ENCODE measurements around the gene DHFR.

DHFR gene

DNA sequence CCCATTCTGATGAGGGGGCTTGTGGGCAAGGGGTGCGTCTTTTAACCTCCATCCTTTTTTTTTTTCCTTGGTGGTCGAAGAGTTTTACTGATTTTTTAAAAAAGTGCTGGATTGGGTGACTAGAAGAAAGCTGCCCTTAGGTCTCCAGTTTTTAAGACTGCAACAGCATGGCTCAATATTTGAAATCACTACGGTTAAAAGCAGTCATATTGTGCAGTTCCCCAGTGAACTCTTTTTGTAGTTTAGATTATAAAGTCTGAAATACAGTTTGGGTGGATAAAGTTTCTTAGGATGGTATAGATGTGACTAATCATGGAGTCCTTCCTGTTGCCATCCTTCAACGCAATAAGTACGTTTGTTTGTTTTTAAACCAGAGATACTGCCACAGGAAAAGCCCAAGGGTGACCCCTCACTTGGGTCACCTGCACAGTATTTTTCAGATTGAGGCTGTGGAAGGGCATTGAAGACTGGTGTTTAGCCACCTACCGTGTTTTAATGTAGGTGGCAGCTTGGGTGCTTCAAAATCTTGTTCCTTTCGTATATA lies 520 bp upstream of the DHFR start:
- DNase-seq (ENCODE audit: extremely low read depth, insufficient read length), result no peak
- Histone ChIP-seq H3K27me3 (replicated peaks; ENCODE audit: control insufficient read depth, insufficient read depth, low read length) (no peaks in the 10 kb centered on the region), H3K36me3 (ENCODE audit: control insufficient read depth, insufficient read depth, low read length) (peaks cover 1% of the 10 kb centered on the region; the same call in 1 of the 2 replicates), H3K4me3 (replicated peaks; ENCODE audit: low read depth, low read length) (peak overlapping the region; percentile 84)
- TF ChIP-seq, protein P1, sequence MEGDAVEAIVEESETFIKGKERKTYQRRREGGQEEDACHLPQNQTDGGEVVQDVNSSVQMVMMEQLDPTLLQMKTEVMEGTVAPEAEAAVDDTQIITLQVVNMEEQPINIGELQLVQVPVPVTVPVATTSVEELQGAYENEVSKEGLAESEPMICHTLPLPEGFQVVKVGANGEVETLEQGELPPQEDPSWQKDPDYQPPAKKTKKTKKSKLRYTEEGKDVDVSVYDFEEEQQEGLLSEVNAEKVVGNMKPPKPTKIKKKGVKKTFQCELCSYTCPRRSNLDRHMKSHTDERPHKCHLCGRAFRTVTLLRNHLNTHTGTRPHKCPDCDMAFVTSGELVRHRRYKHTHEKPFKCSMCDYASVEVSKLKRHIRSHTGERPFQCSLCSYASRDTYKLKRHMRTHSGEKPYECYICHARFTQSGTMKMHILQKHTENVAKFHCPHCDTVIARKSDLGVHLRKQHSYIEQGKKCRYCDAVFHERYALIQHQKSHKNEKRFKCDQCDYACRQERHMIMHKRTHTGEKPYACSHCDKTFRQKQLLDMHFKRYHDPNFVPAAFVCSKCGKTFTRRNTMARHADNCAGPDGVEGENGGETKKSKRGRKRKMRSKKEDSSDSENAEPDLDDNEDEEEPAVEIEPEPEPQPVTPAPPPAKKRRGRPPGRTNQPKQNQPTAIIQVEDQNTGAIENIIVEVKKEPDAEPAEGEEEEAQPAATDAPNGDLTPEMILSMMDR (IDR thresholded peaks at IDR 0.05; ENCODE audit: insufficient read depth, low read length, poor library complexity, severe bottlenecking), result no peak

DNA sequence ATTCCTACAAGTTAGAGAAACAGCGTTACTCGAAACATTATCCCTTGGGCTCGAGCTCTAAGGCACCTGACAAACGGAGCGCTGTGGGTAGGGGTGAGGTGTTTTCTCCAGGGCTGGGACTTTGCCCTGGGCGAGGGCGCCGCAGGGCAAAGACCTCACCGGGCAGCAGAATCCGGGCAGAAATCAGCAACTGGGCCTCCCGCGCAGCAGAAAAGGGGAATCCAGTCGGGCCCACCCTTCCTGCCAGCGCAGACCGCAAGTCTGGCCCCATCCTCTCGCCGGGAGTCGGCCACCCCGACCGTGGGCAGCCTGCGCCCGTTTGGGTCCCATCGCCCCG lies 761 bp downstream of the DHFR start:
- H3K27me3 ChIP-seq (replicated peaks; ENCODE audit: control insufficient read depth, insufficient read depth, low read length), result no peaks in the 10 kb centered on the region
- DNase-seq (ENCODE audit: extremely low read depth, insufficient read length), result peak; percentile 76
- peak overlapping the region; percentile 85 for H3K4me3 ChIP-seq (replicated peaks; ENCODE audit: low read depth, low read length)
- TF ChIP-seq, protein P1 (IDR thresholded peaks at IDR 0.05; ENCODE audit: insufficient read depth, low read length, poor library complexity, severe bottlenecking), result no peak
- peaks cover 1% of the 10 kb centered on the region; the same call in 1 of the 2 replicates for H3K36me3 ChIP-seq (ENCODE audit: control insufficient read depth, insufficient read depth, low read length)

DNA sequence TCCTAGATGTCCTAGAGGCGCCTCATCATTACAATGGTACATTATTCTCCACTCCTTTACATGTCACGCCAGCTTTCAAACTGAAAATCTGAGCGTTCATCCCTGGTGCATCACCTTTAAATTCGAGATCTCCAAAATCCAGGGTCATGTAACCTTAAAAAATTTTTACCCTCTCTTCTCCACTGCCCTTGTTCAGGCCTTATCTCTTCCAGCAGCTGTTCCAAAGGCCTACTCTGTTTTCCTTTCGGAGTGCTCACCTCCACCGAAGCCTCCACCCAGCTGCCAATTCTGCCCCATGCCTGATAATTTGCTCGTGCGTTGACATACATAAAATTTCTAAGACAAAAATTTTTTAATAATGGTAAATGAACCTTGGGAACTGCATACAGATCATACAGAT lies 1.3 kb downstream of the DHFR start:
- TF ChIP-seq, protein P1 (IDR thresholded peaks at IDR 0.05; ENCODE audit: insufficient read depth, low read length, poor library complexity, severe bottlenecking), result no peak
- DNase-seq (ENCODE audit: extremely low read depth, insufficient read length), result no peak
- Histone ChIP-seq H3K4me3 (replicated peaks; ENCODE audit: low read depth, low read length) (peak overlapping the region; percentile 85), H3K27me3 (replicated peaks; ENCODE audit: control insufficient read depth, insufficient read depth, low read length) (no peaks in the 10 kb centered on the region), H3K36me3 (ENCODE audit: control insufficient read depth, insufficient read depth, low read length) (peaks cover 1% of the 10 kb centered on the region; the same call in 1 of the 2 replicates)

DNA sequence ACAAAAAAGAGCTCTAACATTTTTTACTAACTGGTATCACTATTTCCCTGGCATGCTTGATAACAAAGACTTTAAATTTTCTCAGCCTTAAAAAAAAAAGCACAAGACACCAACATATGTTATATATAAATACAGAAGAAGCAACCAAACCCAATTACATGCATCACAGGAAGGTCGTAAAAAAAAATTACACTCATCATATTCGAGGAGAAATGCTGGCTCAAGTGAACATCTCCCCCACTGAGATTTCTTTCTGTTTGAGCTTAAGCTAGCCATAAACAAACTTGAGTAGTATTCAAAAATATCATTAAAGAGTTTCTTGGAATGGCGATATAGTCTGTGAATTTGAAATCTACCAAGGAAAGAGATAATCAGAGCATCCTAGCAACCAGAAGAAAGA lies 7.9 kb downstream of the DHFR start:
- Histone ChIP-seq H3K27me3 (replicated peaks; ENCODE audit: control insufficient read depth, insufficient read depth, low read length) (no peaks in the 10 kb centered on the region), H3K36me3 (ENCODE audit: control insufficient read depth, insufficient read depth, low read length) (peaks cover 2% of the 10 kb centered on the region), H3K4me3 (replicated peaks; ENCODE audit: low read depth, low read length) (no peak overlapping the region)
- TF ChIP-seq, protein P1 (IDR thresholded peaks at IDR 0.05; ENCODE audit: insufficient read depth, low read length, poor library complexity, severe bottlenecking), result no peak
- no peak for DNase-seq (ENCODE audit: extremely low read depth, insufficient read length)

DNA sequence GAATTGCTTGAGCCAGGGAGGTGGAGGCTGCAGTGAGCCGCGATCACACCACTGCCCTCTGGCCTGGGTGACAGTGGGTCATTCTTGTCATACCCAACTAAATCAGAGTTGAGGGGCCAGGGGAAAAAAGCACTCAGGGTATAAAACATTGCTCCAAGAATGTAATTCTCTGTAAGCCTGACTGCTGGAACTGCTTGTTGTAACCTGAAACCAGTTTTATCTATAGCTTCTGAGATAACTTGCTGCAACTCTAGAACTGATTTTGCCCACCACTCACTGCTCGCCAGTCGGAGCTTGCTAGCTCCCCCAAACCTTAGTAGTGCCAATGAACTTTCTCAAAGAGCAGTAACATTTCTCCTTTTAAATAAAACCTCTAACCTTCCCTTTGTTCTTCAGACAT lies 9.9 kb downstream of the DHFR start:
- Histone ChIP-seq H3K4me3 (replicated peaks; ENCODE audit: low read depth, low read length) (no peak overlapping the region), H3K36me3 (ENCODE audit: control insufficient read depth, insufficient read depth, low read length) (peaks cover 2% of the 10 kb centered on the region), H3K27me3 (replicated peaks; ENCODE audit: control insufficient read depth, insufficient read depth, low read length) (no peaks in the 10 kb centered on the region)
- TF ChIP-seq, protein P1 (IDR thresholded peaks at IDR 0.05; ENCODE audit: insufficient read depth, low read length, poor library complexity, severe bottlenecking), result no peak
- no peak for DNase-seq (ENCODE audit: extremely low read depth, insufficient read length)

DNA sequence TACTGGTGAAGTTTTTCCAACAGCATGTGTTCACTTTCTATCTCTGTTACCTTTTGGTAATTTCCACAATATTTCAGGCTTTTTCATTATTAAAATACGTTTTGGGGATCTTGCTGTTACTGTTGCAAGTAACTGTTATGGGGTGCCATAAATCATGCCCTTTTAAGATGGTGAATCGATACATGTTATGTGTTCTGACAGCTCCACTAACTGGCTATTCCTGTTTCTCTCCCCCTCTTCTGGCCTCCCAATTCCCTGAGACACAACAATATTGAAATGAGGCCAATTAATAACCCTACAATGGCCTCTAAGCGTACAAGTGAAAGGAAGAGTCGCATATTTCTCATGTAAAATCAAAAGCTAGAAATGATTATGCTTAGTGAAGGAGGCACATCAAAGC lies 13.4 kb downstream of the DHFR start:
- Histone ChIP-seq H3K36me3 (ENCODE audit: control insufficient read depth, insufficient read depth, low read length) (peaks cover 2% of the 10 kb centered on the region), H3K4me3 (replicated peaks; ENCODE audit: low read depth, low read length) (no peak overlapping the region), H3K27me3 (replicated peaks; ENCODE audit: control insufficient read depth, insufficient read depth, low read length) (no peaks in the 10 kb centered on the region)
- TF ChIP-seq, protein P1 (IDR thresholded peaks at IDR 0.05; ENCODE audit: insufficient read depth, low read length, poor library complexity, severe bottlenecking), result no peak
- no peak for DNase-seq (ENCODE audit: extremely low read depth, insufficient read length)

Data from GM06990 (cell line).